IPS DF 4.7 (cell line): ENCODE measurements around the gene LDB2.

Source experiments
- DNase-seq: peaks from one replicate; pipeline ENCODE4 v3.0.0-alpha.2; 2013; ENCODE audit warnings: low spot score; ENCODE audit errors: extremely low read depth

Gene LDB2

GRCh38 chr4:16498978-16499377 is 399.5 kb downstream of the LDB2 start:
- DNase-seq, result no peak

- no peak for DNase-seq
Observed at GRCh38 chr4:16496501-16496900, 401.9 kb downstream of the LDB2 start.

GRCh38 chr4:16492872-16493271 is 405.6 kb downstream of the LDB2 start:
- no peak for DNase-seq

DNA sequence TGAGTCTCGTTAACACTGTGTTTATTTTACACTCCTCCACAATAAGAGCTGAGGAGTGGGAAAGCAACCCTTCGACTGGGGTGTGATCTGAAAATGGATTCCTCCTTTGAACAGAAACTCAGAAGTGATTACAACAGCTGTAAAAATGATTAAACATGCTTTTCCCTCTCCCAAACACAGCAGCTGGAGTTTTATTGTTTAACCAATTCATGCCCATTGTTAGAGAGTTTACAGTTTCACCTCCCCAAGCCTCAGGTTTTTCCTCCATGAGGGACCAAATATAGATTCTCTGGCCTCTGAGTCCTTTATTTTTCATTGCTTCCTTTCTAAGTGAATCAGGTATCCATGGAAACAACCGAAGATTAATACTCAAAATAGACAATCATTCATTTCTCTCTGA is 409.2 kb downstream of the LDB2 start:
- no peak for DNase-seq

DNA sequence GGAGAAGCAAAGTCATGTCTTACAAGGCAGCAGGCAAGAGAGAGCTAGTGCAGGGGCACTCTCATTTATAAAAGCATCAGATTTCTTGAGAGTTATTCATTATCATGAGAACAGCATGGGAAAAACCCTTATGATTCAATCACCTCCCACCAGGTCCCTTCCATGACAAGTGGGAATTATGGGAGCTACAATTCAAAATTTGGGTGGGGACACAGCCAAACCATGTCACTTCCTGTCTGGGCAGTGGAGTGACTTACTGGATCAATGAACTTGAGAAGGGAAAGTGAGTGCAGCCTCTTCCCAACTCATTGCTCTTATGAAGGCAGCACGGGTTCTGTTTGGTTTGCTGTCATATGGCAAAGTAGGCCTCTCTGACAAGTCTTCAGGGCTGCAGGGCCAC is 410.4 kb downstream of the LDB2 start:
- DNase-seq, result no peak

DNA sequence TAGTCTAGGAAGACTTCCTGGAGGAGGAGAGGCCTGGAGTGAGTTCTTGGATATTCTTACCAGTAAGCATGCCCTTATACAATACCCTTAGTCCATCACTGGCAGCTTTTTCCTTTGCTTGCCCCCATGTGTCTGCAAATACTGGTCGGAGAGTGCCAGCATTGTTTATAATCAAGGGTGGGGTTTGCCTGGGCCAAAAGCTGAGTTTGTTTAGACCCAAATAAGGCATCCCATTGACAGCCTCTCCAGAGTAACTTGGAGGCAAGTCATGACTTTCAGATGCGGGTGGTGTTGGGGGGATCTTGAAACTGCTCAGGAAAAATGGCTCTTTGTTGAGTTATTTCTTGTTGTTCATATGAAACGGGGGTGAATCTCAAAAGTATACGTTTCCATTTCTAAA is 413.7 kb downstream of the LDB2 start:
- no peak for DNase-seq

DNA sequence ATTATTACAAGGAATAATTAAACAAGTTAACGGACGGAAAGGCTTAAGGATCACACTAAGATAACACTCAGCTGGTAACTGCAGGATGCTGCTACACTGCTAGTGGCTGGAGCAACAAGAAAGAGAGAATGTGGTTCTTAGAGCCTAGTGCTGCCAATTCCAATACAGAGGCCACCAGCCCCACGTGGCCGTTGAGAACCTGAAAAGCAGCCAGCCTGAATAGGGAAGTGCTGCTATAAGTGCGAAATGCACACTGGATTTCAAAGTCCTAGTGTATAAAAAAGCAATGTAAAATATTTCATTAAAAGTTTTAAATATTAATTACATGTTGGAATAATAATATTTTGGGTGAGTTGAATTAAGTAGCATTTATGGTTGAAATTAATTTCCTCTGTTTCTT is 414.9 kb downstream of the LDB2 start:
- DNase-seq, result no peak

- DNase-seq, result no peak
Observed at GRCh38 chr4:16480011-16480410, 418.4 kb downstream of the LDB2 start.

DNA sequence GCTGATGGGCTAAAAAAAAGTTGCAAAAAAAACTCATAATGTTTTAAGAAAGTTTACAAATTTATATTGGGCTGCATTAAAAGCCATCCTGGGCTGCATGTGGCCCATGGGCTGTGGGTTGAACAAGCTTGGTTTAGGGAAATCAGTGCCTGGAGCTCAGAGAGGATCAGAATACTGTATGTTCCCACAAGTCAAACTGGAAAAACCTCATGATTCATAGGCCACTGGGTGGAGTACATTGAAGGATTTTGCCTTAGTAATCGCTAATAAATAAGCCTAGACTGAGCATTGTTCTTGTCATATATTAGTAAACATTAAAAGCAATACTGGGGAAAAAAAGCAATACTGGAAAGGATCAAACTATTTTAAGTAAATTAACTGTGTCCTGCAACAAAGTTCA is 425.9 kb downstream of the LDB2 start:
- DNase-seq, result no peak

DNA sequence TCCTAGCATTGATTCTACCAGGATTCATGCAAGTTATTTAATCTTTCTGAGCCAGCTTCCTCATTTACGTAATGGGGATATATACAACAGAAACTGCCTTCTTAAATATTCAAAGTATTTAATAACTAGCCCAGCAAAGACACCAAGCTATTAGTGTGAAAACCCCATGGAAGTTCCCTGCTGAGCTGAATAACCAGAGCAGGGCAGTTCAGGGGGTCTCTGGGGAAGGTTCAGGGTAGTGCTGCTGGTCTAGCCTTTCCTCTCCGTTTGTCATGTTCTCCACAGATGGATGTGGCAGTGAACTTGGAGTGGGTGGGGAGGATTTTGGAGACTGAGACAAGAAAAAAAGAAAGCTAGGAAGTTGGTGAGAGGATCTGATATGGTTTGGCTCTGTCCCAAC is 431.4 kb downstream of the LDB2 start:
- DNase-seq, result no peak

- DNase-seq, result no peak
Observed at GRCh38 chr4:16466581-16466980, 431.9 kb downstream of the LDB2 start.

- no peak for DNase-seq
Observed at GRCh38 chr4:16464651-16465050, 433.8 kb downstream of the LDB2 start.

GRCh38 chr4:16462656-16463055 is 435.8 kb downstream of the LDB2 start:
- DNase-seq, result no peak

- no peak for DNase-seq
Observed at GRCh38 chr4:16461362-16461761, 437.1 kb downstream of the LDB2 start.

DNA sequence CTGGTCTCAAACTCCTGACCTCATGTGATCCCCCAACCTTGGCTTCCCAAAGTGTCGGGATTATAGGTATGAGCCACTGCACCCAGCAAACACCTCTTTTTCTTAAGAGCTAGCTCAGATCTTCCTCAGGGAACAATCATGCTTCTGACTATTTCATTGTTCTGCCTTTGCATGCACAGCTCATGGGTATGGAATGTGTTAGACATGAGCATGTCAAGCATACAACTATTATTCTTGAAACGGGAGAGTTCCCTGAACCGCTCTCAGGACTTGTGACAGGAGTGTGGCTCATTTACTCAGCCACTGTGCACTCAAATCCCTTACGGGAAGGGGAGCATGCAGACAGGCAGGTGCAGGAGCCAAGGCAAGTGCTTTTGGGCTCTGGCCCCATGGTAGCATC is 440.5 kb downstream of the LDB2 start:
- no peak for DNase-seq
